Effector CD8-positive, alpha-beta T cell (primary cell): ENCODE measurements around the gene PLA2G4E.

Source experiments
- DNase-seq: peaks from one replicate; lab custom pipeline; 2025; lab: John Stamatoyannopoulos, UW

PLA2G4E gene

GRCh38 chr15:41933771-41934170 is 87.1 kb downstream of the PLA2G4E start:
- DNase-seq = no peak

GRCh38 chr15:41933326-41933725 is 87.5 kb downstream of the PLA2G4E start:
- no peak for DNase-seq

- DNase-seq = no peak
Measured at GRCh38 chr15:41932511-41933289, 88.1 kb downstream of the PLA2G4E start.

- DNase-seq = no peak
Measured at GRCh38 chr15:41932101-41932500, 88.7 kb downstream of the PLA2G4E start.
